Tibial artery (tissue), 4 donors: ENCODE results near the gene PTPN13.

ENCODE experiments used
- DNase-seq, 2 donors: peaks; one replicate each; pipeline ENCODE4 v3.0.0-alpha.2; 2019
- H3K27ac ChIP-seq, 2 donors: fragments of 200-600 bp; sonication (generic) in 1 of 2; 1 replicate in 1 of 2; 2 replicates in 1 of 2; pipeline ENCODE4 v1.5.1; 2018 to 2019; ENCODE audit warnings: mild to moderate bottlenecking in 1 of 2
- H3K27me3 ChIP-seq, 2 donors: fragments of 200-600 bp; sonication (generic) in 1 of 2; one replicate each; pipeline versions ENCODE4 v1.5.1 to v1.6.0; 2016 to 2019
- H3K36me3 ChIP-seq, 3 donors: fragments of 200-600 bp; sonication (generic) in 2 of 3; one replicate each; pipeline ENCODE4 v1.5.1; 2016 to 2019; ENCODE audit warnings: mild to moderate bottlenecking in 2 of 3
- H3K4me1 ChIP-seq, 4 donors: fragments of 200-600 bp; sonication (generic) in 2 of 4; 1 replicate in 3 of 4; 2 replicates in 1 of 4; pipeline ENCODE4 v1.5.1; 2016 to 2019
- H3K4me3 ChIP-seq, 2 donors: fragments of 200-600 bp; sonication (generic) in 1 of 2; 1 replicate in 1 of 2; 2 replicates in 1 of 2; pipeline ENCODE4 v1.5.1; 2018 to 2019; ENCODE audit warnings: mild to moderate bottlenecking in 2 of 2
- H3K9me3 ChIP-seq, 3 donors: fragments of 200-600 bp; sonication (generic) in 1 of 3; one replicate each; pipeline ENCODE4 v1.5.1; 2016 to 2019
- CTCF ChIP-seq, 2 experiments: fragments of 200-600 bp in 1 of 2; fragments of 450-650 bp in 1 of 2; IDR thresholded peaks; one replicate each; pipeline ENCODE4 v1.5.1; 2017 to 2019; ENCODE audit warnings: antibody characterized with exemption in 2 of 2, mild to moderate bottlenecking in 1 of 2, moderate library complexity in 1 of 2
- intact Hi-C: fragments of 100-400 bp; cut with DNase I; formaldehyde crosslinking; loops from one replicate; pipeline ENCODE4 v1.15.0; 2023; ENCODE audit warnings: low total_unique reads

The PTPN13 gene

GRCh38 chr4:86627462-86628135 lies 33.5 kb downstream of the PTPN13 start:
- Histone ChIP-seq H3K4me1 (no peaks in the 10 kb centered on the region), H3K36me3 (no peaks in the 10 kb centered on the region), H3K27me3 (no peaks in the 10 kb centered on the region), H3K27ac (no peak overlapping the region), H3K4me3 (no peak overlapping the region), H3K9me3 (no peaks in the 10 kb centered on the region)
- TF ChIP-seq CTCF (IDR thresholded peaks at IDR 0.05): no peak
- DNase-seq: no peak
- intact Hi-C loops: no loop called here

- no peaks in the 10 kb centered on the region for H3K27me3 ChIP-seq
- no peak for DNase-seq
- H3K9me3 ChIP-seq: no peaks in the 10 kb centered on the region
- peaks cover 0 to 7% (median 5%) of the 10 kb centered on the region in 3 donors for H3K36me3 ChIP-seq
- intact Hi-C loops: no loop called here
- no peak for TF ChIP-seq CTCF (IDR thresholded peaks at IDR 0.05)
- H3K27ac ChIP-seq: no peak overlapping the region
- no peak overlapping the region for H3K4me3 ChIP-seq
- H3K4me1 ChIP-seq: peaks cover 0 to 7% (median 0%) of the 10 kb centered on the region in 4 donors
These were observed 36.5 kb downstream of the PTPN13 start for GRCh38 chr4:86630629-86631028.

- intact Hi-C loops: no loop called here
- no peak for TF ChIP-seq CTCF (IDR thresholded peaks at IDR 0.05)
- DNase-seq: no peak
- Histone ChIP-seq H3K9me3 (no peaks in the 10 kb centered on the region), H3K4me1 (peaks cover 0 to 7% (median 0%) of the 10 kb centered on the region in 4 donors), H3K4me3 (no peak overlapping the region), H3K27ac (no peak overlapping the region), H3K36me3 (peaks cover 5 to 13% (median 10%) of the 10 kb centered on the region in 3 donors), H3K27me3 (no peaks in the 10 kb centered on the region)
These were observed 37.1 kb downstream of the PTPN13 start for GRCh38 chr4:86631166-86631565.

- Histone ChIP-seq H3K27me3 (no peaks in the 10 kb centered on the region), H3K4me1 (peaks cover 0 to 7% (median 0%) of the 10 kb centered on the region in 4 donors), H3K36me3 (peaks cover 6 to 15% (median 12%) of the 10 kb centered on the region in 3 donors), H3K4me3 (no peak overlapping the region), H3K9me3 (no peaks in the 10 kb centered on the region), H3K27ac (no peak overlapping the region)
- no peak for TF ChIP-seq CTCF (IDR thresholded peaks at IDR 0.05)
- no peak for DNase-seq
- intact Hi-C loops: no loop called here
These were observed 39.7 kb downstream of the PTPN13 start for GRCh38 chr4:86633854-86634253.

- H3K36me3 ChIP-seq: peaks cover 6 to 10% (median 8%) of the 10 kb centered on the region in 3 donors
- no peaks in the 10 kb centered on the region for H3K9me3 ChIP-seq
- H3K27ac ChIP-seq: no peak overlapping the region
- H3K27me3 ChIP-seq: no peaks in the 10 kb centered on the region
- TF ChIP-seq CTCF (IDR thresholded peaks at IDR 0.05): no peak
- no peak overlapping the region for H3K4me3 ChIP-seq
- intact Hi-C loops: no loop called here
- no peaks in the 10 kb centered on the region for H3K4me1 ChIP-seq
- DNase-seq: no peak
These were observed 46.4 kb downstream of the PTPN13 start for GRCh38 chr4:86640469-86640868.
